Activated CD8-positive, alpha-beta memory T cell treated with anti-CD3 and anti-CD28 coated beads, Interleukin-2, amount 50 U/mL, for 4 hours (primary cell): ENCODE measurements around the gene RPS6KB1.
"Not testable (repeated sequence)": the region's sequence is repeated elsewhere in the genome, so short reads cannot be mapped to it uniquely, and the experiment has no call there.

Experiments
- DNase-seq: peaks from one replicate; pipeline ENCODE4 v3.0.0-alpha.2; 2020

RPS6KB1 gene

DNA sequence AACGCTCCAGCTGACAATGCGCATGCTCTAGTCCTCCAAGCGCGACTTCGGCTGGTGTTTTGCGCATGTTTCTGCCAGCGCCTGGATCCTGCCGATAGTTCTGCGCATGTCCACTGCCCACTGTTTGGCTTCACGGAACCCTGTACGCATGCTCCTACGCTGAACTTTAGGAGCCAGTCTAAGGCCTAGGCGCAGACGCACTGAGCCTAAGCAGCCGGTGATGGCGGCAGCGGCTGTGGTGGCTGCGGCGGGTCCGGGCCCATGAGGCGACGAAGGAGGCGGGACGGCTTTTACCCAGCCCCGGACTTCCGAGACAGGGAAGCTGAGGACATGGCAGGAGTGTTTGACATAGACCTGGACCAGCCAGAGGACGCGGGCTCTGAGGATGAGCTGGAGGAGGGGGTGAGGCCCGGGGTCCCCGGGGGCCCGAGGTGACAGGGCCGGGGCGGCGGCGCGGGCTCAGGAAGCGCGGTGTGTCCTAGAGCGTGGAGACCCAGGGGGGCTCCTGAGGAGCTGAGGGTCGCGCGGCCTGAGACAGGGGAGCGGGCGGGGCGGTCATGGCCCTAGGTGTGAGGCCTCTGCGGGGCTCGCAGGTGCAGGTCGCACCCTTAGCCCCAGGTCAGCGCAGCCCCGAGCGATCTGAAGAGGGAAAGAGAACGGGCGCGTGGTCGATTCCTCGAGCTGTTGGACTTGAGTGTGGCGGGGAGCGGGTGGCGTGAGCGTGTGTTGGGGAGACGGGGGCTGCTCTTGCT is at the start of gene RPS6KB1, which contains the start of gene TUBD1:
Gene RPS6KB1 (plus strand): TSS at position 198 of the 752 bp plus-strand sequence. CDS start 64 bp downstream, at position 262.
Gene TUBD1 (minus strand): TSS at position 20 of the 752 bp plus-strand sequence. CDS start 1,941 bp downstream, outside the sequence.
- DNase-seq: peak; percentile 95

DNA sequence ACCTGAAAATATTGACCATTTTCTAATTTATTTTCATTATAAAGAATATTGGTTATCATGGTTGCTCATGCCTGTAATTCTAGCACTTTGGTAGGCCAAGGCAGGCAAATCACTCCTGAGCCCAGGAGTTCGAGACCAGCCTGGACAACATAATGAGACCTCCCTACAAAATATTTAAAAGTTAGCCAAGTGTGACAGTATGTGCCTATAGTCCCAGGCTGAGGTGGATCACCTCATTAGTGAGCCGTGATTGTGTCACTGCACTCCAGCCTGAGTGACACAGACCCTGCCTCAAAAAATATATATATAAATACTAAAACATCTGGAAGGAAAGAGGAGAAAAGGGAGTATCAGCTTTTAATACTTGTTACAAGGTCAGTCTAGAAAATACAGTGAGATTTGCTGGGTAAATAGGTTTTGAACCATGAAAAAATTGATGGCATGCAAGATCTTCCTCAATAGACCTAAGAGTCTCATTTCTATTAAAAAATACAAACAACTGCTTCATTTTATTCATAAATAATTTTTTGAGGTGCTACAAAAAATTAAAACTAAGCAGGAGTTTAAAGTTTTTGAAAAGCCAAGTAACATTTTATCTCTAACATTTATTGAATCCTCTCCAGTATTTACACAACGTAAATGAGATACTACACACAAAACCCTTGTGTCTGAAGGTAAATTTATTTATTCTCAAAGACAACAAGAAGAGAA is 47.9 kb upstream of the RPS6KB1 start:
- DNase-seq: no peak

DNA sequence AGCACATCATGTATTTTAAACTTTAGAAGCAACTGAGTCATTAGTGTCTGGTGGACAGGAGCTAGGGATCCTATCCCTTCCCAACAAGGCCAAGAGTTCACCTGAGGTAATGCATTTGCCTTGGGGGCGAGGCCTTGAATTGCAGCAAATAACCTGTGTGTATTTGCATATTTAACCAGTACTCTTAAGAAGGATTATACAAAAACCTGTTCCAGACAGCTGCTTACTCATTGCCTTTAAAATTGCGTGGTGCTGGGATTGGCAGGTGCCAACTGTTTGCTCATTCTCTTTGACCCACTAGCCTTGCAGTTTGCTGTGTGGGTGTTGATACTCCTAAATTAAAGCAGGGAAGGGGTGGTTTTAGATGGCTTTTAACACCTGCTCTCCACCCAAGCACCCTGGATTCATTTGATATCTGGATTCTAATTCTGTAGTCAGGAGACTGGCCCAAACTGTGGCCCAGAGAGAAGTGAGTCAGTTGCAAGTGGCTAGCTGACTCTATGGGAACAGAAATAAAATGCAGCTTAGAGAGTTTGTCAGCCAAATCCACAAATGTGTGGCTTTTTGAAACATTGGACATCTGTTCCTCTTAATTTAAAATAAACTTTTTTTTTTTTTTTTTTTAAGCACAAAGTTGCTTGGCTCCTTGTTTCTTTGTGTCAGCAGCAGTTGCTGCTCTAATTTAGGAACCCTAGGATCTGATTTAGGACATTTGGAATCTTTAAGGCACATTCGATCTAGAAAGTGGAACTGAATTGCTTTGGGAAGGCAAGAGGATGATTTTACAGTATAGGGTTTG is 47.1 kb upstream of the RPS6KB1 start:
- peak; percentile 29 for DNase-seq

DNA sequence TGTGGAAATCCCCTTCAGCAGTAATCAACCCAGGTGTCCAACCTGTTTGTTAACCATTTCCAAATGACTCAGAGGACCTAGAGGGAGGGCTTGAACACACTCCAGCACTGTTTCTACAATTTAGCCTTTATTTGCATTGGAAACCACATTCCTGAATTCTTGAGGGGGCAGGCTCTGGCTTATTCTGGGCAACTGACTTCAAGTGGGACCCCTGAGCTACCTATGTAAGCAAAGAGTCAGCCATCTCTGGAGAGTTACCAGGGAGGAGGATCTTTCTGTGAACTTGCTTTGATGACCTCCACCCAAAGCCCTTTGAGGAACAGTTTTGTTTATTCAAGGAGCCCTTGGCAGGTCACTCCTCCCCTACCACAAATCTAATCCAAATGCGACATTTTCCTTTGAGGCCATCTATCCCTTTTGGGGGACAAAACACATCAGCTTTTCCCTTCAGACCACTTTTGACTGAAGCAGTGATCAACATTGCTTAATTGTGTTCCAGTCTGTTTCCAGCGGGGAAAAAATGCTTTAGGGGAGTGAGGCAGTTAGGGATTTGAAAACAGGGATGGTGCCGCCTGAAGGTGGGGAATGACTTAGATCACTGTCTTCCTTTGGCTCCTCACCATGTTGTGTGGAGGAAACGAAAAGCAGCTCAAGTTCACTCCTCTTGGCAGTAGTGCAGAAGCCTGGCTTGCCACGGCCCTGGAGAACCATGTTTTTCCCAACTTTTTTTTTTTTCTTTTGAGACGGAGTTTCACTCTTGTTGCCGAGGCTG is 46.3 kb upstream of the RPS6KB1 start:
- DNase-seq: no peak

DNA sequence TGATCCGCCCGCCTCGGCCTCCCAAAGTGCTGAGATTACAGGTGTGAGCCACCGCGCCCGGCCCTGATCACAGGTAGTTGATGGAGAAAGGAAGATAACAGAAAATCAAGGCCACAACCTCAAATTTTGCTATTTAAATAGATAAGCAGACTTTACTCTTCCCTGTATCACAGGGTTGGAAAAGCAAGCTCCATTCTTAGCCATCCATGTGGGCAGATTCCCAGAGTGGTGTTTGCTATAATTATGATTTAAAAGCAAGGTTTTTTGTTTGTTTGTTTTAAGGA is 44.6 kb upstream of the RPS6KB1 start:
- no peak for DNase-seq

DNA sequence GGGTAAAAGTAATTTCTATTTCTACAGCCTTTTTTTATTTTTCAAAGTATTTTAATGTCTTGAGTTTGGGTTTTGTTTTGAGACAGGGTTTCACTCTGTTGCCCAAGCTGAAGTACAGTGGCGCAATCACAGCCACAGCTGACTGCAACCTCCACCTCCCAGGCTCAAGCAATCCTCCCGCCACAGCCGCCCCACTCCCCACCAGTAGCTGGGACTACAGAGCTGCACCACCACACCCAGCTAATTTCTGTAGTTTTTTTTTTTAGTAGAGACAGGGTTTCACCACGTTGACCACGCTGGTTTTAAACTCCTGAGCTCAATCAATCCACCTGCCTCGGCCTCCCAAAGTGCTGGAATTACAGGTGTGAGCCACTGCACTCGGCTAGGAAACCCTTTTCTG is 44.1 kb upstream of the RPS6KB1 start:
- no peak for DNase-seq

DNA sequence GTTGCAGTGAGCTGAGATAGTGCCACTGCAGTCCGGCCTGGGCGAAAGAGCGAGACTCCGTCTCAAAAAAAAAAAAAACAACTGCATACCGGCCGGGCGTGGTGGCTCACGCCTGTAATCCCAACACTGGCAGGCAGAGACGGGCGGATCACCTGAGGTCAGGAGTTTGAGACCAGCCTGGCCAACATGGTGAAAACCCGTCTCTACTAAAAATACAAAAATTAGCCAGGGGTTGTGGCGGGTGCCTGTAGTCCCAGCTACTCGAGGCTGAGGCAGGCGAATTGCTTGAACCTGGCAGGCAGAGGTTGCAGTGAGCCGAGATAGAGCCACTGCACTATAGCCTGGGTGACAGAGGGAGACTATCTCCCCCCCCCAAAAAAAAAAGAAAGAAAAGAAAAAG is 42.6 kb upstream of the RPS6KB1 start:
- not testable (repeated sequence) for DNase-seq

DNA sequence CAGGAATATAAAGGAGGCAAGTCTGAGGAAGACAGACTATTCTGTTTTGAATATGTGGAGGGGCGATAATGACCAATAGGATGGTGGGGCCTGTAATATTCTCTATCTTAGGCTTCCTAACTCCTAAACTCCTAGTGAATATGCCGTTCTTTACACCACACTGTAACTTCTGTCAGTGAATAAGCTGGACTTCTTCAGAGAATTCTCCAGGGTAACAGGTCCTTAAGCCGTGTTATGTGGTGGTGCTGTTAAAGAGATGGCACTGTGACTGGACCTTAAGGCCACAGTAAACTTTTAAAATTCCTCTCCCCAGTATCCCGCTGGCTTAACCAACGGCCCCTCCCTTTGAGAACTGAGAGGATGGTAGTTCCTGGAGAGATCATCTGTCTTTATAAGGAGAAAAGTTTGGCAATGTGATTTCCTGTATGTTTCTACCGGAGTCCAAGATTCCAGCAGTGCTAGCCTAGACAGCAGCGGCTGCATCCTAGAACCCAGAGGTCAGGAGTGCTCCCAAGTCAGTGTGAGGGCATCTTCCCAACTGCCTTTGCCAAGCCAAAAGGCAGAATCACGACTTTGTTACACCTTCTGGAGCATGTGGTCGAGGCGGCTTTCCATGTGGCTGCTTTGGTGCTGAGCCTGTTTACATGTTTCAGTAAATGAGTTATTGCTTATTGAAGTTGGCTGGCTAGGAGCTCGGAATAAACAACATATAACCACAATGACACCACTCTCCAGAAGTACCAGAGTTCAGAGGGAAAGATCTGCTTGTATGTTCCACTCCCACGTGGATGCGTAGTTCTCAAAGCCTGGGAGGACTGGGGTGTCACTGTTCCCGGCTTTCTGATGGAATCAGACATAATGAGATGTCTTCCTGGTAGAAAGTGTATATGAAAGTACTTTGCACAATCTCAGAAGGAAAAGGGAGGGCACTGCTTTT is 41.2 kb upstream of the RPS6KB1 start:
- DNase-seq: no peak

DNA sequence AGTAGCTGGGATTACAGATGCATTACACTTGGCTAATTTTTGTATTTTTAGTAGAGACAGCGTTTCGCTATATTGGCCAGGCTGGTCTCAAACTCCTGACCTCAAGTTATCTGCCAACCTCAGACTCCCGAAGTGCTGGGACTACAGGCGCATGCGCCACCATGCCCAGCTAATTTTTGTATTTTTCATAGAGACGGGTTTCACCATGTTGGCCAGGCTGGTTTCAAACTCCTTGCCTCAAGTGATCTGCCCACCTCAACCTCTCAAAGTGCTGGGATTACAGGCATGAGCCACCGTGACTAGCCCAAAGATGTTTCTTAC is 40.1 kb upstream of the RPS6KB1 start:
- not testable (repeated sequence) for DNase-seq

DNA sequence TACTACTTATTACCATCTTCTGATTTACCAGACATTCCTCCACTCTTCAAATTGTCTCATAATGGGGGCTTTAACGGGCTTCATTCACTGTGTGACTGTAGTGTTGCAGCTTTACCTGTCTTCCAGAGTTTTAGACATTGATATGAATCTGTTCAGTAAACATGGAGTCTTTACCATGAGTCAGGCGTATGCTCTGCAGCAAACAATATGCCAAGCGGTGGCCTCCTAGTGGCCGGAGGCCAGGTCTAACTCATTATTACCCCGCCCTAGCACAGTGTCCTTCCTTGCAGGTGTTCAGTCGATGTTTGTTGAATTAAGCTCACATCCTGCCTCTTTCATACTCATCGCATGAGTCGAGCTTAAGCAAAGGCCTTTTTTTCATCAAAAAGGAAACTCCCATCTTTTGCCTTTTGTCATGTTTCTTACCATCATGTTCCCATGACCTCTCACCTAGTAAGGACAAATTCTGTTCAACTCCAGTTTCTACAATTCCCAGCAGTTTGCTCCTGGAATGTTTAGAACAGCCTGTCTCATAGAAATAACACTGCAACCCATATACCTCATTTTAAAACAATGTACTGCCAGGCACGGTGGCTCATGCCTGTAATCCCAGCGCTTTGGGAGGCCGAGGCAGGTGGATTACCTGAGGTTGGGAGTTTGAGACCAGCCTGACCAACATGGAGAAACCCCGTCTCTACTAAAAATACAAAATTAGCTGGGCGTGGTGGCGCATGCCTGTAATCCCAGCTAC is 39.6 kb upstream of the RPS6KB1 start:
- peak; percentile 34 for DNase-seq

DNA sequence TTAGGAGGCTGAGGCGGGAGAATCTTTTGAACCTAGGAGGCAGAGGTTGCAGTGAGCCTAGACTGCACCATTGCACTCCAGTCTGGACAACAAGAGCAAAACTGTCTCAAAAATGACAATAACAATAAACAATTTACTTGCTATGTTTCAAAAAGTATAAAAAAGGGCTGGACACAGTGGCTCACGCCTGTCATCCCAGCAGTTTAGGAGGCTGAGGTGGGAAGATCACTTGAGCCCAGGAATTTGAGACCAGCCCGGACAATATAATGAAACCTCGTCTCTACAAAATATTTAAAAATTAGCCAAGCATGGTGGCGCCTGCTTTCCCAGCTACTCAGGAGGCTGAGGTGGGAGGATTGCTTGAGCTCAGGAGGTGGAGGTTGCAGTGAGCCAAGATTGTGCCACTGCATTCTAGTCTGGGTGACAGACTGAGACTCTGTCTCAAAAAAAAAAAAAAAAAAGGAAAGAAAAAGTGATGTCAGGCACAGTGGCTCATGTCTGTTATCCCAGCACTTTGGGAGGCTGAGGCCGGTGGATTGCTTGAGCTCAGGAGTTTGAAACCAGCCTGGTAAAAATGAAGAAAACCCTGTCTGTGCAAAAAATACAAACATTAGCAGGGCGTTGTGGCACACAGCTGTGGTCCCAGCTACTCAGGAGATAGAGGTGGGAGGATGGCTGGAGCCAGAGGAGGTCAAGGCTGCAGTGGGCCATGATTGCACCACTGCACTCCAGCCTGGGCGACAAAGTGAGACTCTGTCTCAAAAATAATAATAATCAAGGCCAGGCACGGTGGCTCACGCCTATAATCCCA is 38.8 kb upstream of the RPS6KB1 start:
- not testable (repeated sequence) for DNase-seq

DNA sequence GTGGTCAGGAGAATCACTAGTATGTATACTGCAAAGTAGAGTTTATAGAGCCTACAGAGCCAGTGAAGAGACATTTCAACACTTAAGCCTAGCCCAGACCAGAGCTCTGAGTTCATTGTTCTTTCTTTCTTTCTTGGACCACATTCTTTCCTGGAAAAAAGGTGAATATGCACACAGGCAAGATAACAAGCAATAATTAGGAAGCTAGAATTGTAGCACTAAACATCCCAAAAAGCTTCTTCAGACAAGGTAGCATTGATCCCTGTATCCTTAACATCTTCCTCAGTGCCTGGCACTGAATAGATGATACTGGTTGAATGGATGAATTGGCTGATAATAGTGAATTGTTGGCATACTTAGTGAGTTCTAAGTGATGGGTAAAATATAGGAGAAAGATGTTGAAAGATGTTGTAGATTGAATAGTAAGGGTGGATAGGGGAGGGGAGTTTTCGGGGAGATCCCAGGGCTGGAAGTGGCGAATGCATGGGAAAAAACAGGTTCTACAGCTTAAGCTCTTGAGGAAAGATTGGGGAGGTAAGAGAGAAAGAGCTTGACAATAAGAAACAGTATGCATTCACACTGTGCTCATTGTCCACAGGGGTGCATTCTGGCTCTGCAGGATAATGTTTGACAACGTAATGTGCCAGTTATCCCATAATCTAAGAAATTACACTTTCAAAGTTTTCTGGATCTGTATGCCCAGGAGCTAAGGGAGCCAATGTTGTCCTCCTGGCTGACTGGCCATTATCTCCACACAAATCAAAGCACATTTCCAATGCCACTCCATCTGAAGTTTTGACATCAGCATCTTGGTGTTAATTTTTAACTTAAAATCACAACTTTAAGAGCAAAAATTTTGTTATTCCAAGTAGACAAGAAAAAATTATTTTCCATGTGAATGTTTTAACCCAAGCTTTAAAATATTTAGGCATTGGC is 35.8 kb upstream of the RPS6KB1 start:
- no peak for DNase-seq

DNA sequence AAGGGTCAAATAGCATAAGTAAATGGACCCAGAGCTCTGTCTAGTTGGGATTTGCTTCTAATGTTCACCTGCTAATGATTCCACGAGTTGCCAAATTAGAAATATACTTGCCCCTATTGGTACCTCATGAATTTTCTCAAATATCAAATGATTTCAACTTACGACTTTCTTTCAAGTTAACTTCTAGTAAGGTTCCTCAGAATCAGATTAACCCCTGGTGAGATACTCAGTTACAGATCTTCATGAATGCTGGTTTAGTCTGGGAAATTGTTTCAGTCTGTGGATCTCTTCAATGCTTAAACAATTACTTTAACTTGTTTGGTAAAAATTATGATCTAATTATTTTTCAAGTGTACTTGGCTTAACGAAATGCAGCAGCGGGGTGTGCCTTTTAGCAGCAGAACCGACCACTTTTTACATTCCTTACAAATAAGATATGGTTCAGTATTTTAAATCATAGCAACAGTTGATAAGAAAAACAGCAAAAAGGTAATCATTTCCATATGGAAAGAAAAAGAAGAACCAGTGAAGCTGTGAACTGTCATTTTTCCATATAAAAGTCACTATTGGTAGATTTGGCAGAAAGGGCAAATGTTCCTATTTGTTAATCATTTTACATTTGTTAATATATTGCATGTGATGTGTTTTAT is 34.6 kb upstream of the RPS6KB1 start:
- no peak for DNase-seq

DNA sequence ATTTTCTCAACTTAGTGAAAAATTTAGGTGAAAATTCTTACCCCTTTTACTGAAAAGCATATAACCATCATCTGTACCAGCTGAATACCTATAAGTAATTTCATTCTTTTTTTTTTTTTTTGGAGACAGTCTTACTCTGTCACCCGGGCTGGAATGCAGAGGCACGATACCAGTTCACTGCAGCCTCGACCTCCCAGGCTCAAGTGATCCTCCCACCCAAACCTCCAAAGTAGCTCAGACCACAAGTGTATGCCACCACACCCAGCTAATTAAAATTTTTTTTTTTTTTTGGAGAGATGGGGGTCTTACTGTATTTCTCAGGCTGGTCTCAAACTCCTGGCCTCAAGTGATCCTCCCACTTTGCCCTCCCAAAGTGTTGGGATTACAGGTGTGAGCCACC is 34.0 kb upstream of the RPS6KB1 start:
- no peak for DNase-seq

DNA sequence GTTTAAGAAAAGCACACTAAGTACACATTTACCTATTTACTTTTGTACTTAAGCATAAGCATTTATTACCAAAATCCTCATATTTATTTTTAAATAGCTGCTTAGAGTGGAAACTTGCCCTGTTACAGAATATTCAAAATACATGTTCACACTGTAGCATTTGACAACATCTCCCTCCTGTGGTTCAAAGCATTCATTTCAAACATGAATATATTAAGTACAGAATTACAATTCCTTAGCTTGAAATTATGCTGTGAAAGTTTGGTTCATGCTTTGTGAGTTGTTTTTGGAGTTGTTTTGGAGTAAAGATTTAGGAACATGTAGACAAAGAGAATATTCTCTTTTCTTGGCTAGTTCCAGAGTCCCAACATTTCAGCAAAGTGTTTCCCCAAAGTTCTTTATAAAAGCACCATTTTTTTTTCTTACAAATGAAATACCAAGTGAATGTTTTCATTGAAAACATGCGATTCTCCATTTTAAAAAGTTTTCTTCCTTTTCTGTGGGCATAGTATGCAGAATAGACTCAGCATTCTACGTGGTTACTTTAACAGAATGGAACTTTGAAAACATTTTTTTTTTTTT is 33.4 kb upstream of the RPS6KB1 start:
- DNase-seq: no peak

DNA sequence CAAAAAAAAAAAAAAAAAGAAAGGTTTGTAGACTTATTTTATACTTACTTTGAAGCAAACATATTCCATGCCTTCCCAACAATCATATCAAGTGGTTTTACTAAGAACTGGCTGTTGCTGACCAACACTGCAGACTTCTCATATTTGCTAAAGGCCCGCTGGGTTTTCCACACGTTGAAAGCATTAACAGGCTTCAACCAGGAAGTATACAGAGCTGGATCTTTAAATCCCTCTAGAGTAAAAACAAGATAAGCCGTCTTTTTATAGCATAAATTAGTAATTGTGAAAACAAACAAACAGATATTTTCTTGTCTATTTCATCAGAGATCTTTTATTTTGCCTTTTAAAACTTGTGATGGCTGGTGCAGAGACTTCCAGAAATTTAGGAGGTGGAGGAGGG is 29.3 kb upstream of the RPS6KB1 start:
- DNase-seq: no peak

DNA sequence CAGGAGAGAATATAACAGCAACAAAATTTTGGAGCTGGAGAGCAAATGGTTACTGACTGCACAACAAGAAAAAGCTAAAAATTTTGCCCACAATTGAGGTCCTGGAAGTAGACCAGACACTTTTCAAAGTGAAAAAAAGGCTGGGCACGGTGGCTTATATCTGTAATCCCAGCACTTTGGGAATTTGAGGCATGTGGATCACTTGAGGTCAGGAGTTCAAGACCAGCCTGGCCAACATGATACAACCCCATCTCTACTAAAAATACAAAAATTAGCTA is 23.0 kb upstream of the RPS6KB1 start:
- no peak for DNase-seq

DNA sequence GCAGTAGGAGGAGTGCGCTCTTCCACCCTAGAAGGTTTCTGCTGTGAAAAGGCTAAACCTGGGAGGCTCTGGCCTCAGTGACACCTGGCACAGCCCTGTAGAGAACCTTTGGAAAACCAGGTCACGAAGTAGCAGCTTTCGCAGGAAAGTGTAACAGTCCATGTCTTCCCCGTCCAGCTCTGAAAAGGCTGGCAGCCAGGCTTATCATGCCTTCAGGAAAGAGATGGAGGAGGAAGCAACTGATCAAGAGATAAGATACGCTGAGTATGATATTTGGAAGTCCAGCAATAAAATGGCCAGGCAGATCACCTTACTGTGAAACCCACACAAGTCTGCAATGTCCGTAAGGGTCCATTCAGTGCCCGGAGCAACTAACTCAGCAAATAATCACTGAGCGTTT is 22.4 kb upstream of the RPS6KB1 start:
- no peak for DNase-seq
